Measurements from ENCODE around the gene SULT1A1. TPM values are rescaled to one million over a fixed set of nuclear protein-coding genes. Genes with fewer than 3 reads are reported as not detected.
"Not testable (repeated sequence)": the region's sequence is repeated elsewhere in the genome, so short reads cannot be mapped to it uniquely, and the experiment has no call there.

SULT1A1 gene
- total and polyA plus RNA-seq, 5 donors from 2014 or later, result 6.4 to 19.2 (median 9.4) TPM

GRCh38 chr16:28614561-28614960, 4.7 kb upstream of the SULT1A1 start:
- not testable (repeated sequence) for H3K27me3 ChIP-seq (ENCODE audit: control insufficient read depth, insufficient read depth, low read length); H3K27ac ChIP-seq (ENCODE audit: insufficient read depth, low read length, poor library complexity, severe bottlenecking); H3K27me3 Mint-ChIP-seq; ATAC-seq (ENCODE audit: low read depth in 2 of 2); H3K4me1 ChIP-seq (ENCODE audit: control insufficient read depth, insufficient read depth, low read length, poor library complexity, severe bottlenecking); H3K36me3 ChIP-seq (ENCODE audit: control insufficient read depth, insufficient read depth, low read length); H3K4me3 ChIP-seq (ENCODE audit: low read depth, low read length); H3K27ac Mint-ChIP-seq; DNase-seq; H3K36me3 Mint-ChIP-seq; H3K9me3 ChIP-seq (ENCODE audit: control insufficient read depth in 2 of 2, low read length in 2 of 2); H3K4me3 Mint-ChIP-seq; H3K9me3 Mint-ChIP-seq
- peaks cover 5 to 19% (median 10%) of the 10 kb centered on the region in 4 donors for H3K4me1 Mint-ChIP-seq

- not testable (repeated sequence) for H3K27ac Mint-ChIP-seq; H3K27me3 Mint-ChIP-seq; H3K4me3 ChIP-seq (ENCODE audit: low read depth, low read length); H3K36me3 Mint-ChIP-seq; H3K27me3 ChIP-seq (ENCODE audit: control insufficient read depth, insufficient read depth, low read length); DNase-seq; H3K9me3 ChIP-seq (ENCODE audit: control insufficient read depth in 2 of 2, low read length in 2 of 2); H3K36me3 ChIP-seq (ENCODE audit: control insufficient read depth, insufficient read depth, low read length); H3K4me1 ChIP-seq (ENCODE audit: control insufficient read depth, insufficient read depth, low read length, poor library complexity, severe bottlenecking); ATAC-seq (ENCODE audit: low read depth in 2 of 2); H3K4me3 Mint-ChIP-seq; H3K27ac ChIP-seq (ENCODE audit: insufficient read depth, low read length, poor library complexity, severe bottlenecking); H3K9me3 Mint-ChIP-seq
- peaks cover 5 to 22% (median 12%) of the 10 kb centered on the region in 4 donors for H3K4me1 Mint-ChIP-seq
Measured at GRCh38 chr16:28613912-28614311, 4.1 kb upstream of the SULT1A1 start.

GRCh38 chr16:28612359-28613280, 2.8 kb upstream of the SULT1A1 start:
- not testable (repeated sequence) for H3K4me1 ChIP-seq (ENCODE audit: control insufficient read depth, insufficient read depth, low read length, poor library complexity, severe bottlenecking); H3K36me3 ChIP-seq (ENCODE audit: control insufficient read depth, insufficient read depth, low read length); H3K27ac Mint-ChIP-seq; DNase-seq; H3K27ac ChIP-seq (ENCODE audit: insufficient read depth, low read length, poor library complexity, severe bottlenecking); H3K27me3 Mint-ChIP-seq; H3K9me3 ChIP-seq (ENCODE audit: control insufficient read depth in 2 of 2, low read length in 2 of 2); H3K4me3 ChIP-seq (ENCODE audit: low read depth, low read length); H3K27me3 ChIP-seq (ENCODE audit: control insufficient read depth, insufficient read depth, low read length); H3K9me3 Mint-ChIP-seq; H3K4me3 Mint-ChIP-seq; H3K36me3 Mint-ChIP-seq
- ATAC-seq (ENCODE audit: low read depth in 2 of 2), result peak; percentile 95 to 98
- H3K4me1 Mint-ChIP-seq, result peaks cover 5 to 22% (median 12%) of the 10 kb centered on the region in 4 donors

- Mint-ChIP-seq H3K4me3 (peak overlapping the region in 2 of 4 donors; percentile 22 to 29), H3K9me3 (no peaks in the 10 kb centered on the region), H3K27me3 (no peaks in the 10 kb centered on the region), H3K4me1 (peaks cover under 1 to 21% (median 12%) of the 10 kb centered on the region in 4 donors), H3K36me3 (peaks cover 7% of the 10 kb centered on the region), H3K27ac (peak overlapping the region in 2 of 3 donors; percentile 52 to 87)
- no peaks in the 10 kb centered on the region for H3K27me3 ChIP-seq (ENCODE audit: control insufficient read depth, insufficient read depth, low read length)
- no peak for ATAC-seq (ENCODE audit: low read depth in 2 of 2)
- no peak overlapping the region for H3K4me3 ChIP-seq (ENCODE audit: low read depth, low read length)
- H3K4me1 ChIP-seq (ENCODE audit: control insufficient read depth, insufficient read depth, low read length, poor library complexity, severe bottlenecking), result no peaks in the 10 kb centered on the region
- H3K36me3 ChIP-seq (ENCODE audit: control insufficient read depth, insufficient read depth, low read length), result no peaks in the 10 kb centered on the region
- DNase-seq, result no peak
- H3K9me3 ChIP-seq (ENCODE audit: control insufficient read depth in 2 of 2, low read length in 2 of 2), result no peaks in the 10 kb centered on the region
- no peak overlapping the region for H3K27ac ChIP-seq (ENCODE audit: insufficient read depth, low read length, poor library complexity, severe bottlenecking)
Measured at GRCh38 chr16:28610595-28611191, 849 bp upstream of the SULT1A1 start.

- ATAC-seq (ENCODE audit: low read depth in 2 of 2), result not testable (repeated sequence)
Measured at GRCh38 chr16:28608867-28609596, 812 bp downstream of the SULT1A1 start.

GRCh38 chr16:28608496-28608808, 1.4 kb downstream of the SULT1A1 start:
- not testable (repeated sequence) for H3K36me3 ChIP-seq (ENCODE audit: control insufficient read depth, insufficient read depth, low read length); H3K4me3 ChIP-seq (ENCODE audit: low read depth, low read length); H3K27ac ChIP-seq (ENCODE audit: insufficient read depth, low read length, poor library complexity, severe bottlenecking); DNase-seq; H3K9me3 ChIP-seq (ENCODE audit: control insufficient read depth in 2 of 2, low read length in 2 of 2); H3K36me3 Mint-ChIP-seq; H3K27me3 ChIP-seq (ENCODE audit: control insufficient read depth, insufficient read depth, low read length); H3K27ac Mint-ChIP-seq; ATAC-seq (ENCODE audit: low read depth in 2 of 2); H3K9me3 Mint-ChIP-seq; H3K27me3 Mint-ChIP-seq; H3K4me3 Mint-ChIP-seq; H3K4me1 ChIP-seq (ENCODE audit: control insufficient read depth, insufficient read depth, low read length, poor library complexity, severe bottlenecking)
- peaks cover 0 to 19% (median 12%) of the 10 kb centered on the region in 4 donors for H3K4me1 Mint-ChIP-seq

More at GRCh38 chr16:28608867-28609596, 812 bp downstream of the SULT1A1 start:
- Mint-ChIP-seq H3K4me1 (peaks cover 0 to 19% (median 12%) of the 10 kb centered on the region in 4 donors), H3K27ac (peak overlapping the region in 1 of 3 donors; percentile 76), H3K4me3 (peak overlapping the region in 1 of 4 donors; percentile 63)
- H3K4me1 ChIP-seq (ENCODE audit: control insufficient read depth, insufficient read depth, low read length, poor library complexity, severe bottlenecking); H3K36me3 ChIP-seq (ENCODE audit: control insufficient read depth, insufficient read depth, low read length); H3K27me3 Mint-ChIP-seq; H3K27me3 ChIP-seq (ENCODE audit: control insufficient read depth, insufficient read depth, low read length); H3K36me3 Mint-ChIP-seq; H3K9me3 ChIP-seq (ENCODE audit: control insufficient read depth in 2 of 2, low read length in 2 of 2); DNase-seq; H3K9me3 Mint-ChIP-seq; H3K27ac ChIP-seq (ENCODE audit: insufficient read depth, low read length, poor library complexity, severe bottlenecking); H3K4me3 ChIP-seq (ENCODE audit: low read depth, low read length): not testable (repeated sequence)

- H3K4me1 Mint-ChIP-seq, result peaks cover 0 to 19% (median 12%) of the 10 kb centered on the region in 4 donors
- H3K4me1 ChIP-seq (ENCODE audit: control insufficient read depth, insufficient read depth, low read length, poor library complexity, severe bottlenecking); ATAC-seq (ENCODE audit: low read depth in 2 of 2); H3K27me3 ChIP-seq (ENCODE audit: control insufficient read depth, insufficient read depth, low read length); H3K27ac Mint-ChIP-seq; H3K9me3 ChIP-seq (ENCODE audit: control insufficient read depth in 2 of 2, low read length in 2 of 2); H3K36me3 ChIP-seq (ENCODE audit: control insufficient read depth, insufficient read depth, low read length); H3K4me3 ChIP-seq (ENCODE audit: low read depth, low read length); H3K4me3 Mint-ChIP-seq; DNase-seq; H3K27ac ChIP-seq (ENCODE audit: insufficient read depth, low read length, poor library complexity, severe bottlenecking); H3K9me3 Mint-ChIP-seq; H3K36me3 Mint-ChIP-seq; H3K27me3 Mint-ChIP-seq: not testable (repeated sequence)
Measured at GRCh38 chr16:28607681-28608495, 2.0 kb downstream of the SULT1A1 start.
